Stomach (tissue), 9 donors: Measurements from ENCODE around the gene NUP43. TPM values are rescaled to one million over a fixed set of nuclear protein-coding genes. Genes with fewer than 3 reads are reported as not detected.
A peak's percentile ranks its signal among the peaks of the same experiment; 100 is the strongest.

ENCODE experiments used
- DNase-seq, 2 donors: peaks; one replicate each; pipeline versions ENCODE4 v3.0.0 to v3.0.0-alpha.2; 2013 to 2019
- H3K27ac ChIP-seq, 5 donors: fragments of 200-600 bp in 4 of 5; sonication (generic) in 4 of 5; one replicate each; pipeline ENCODE4 v1.5.1; 2013 to 2019; ENCODE audit warnings: mild to moderate bottlenecking in 1 of 5, moderate library complexity in 1 of 5
- H3K27me3 ChIP-seq, 3 donors: fragments of 200-600 bp; sonication (generic); one replicate each; pipeline ENCODE4 v1.5.1; 2017 to 2019; ENCODE audit warnings: mixed run types in 1 of 3
- H3K36me3 ChIP-seq, 4 donors: fragments of 200-600 bp; sonication (generic); 1 replicate in 3 of 4; 2 replicates in 1 of 4; pipeline ENCODE4 v1.5.1; 2016 to 2019
- H3K4me1 ChIP-seq, 4 donors: fragments of 200-600 bp; sonication (generic); one replicate each; pipeline ENCODE4 v1.5.1; 2016 to 2019
- H3K4me3 ChIP-seq, 4 donors: fragments of 200-600 bp; sonication (generic) in 3 of 4; one replicate each; pipeline ENCODE4 v1.5.1; 2016 to 2019; ENCODE audit warnings: mild to moderate bottlenecking in 1 of 4
- H3K9me3 ChIP-seq, 4 donors: fragments of 200-600 bp; sonication (generic); one replicate each; pipeline ENCODE4 v1.5.1; 2016 to 2019
- EP300 ChIP-seq: sonication (generic); formaldehyde crosslinking; IDR thresholded peaks from one replicate; pipeline ENCODE4 v1.6.1; 2017; ENCODE audit warnings: antibody characterized with exemption
- POLR2A ChIP-seq, 4 donors: fragments of 450-650 bp; IDR thresholded peaks; one replicate each; pipeline ENCODE4 v1.6.1; 2016; ENCODE audit warnings: antibody characterized with exemption in 4 of 4, control low read depth in 2 of 4, mild to moderate bottlenecking in 1 of 4, moderate library complexity in 1 of 4
- POLR2AphosphoS5 ChIP-seq, 3 donors: sonication (generic); formaldehyde crosslinking; IDR thresholded peaks; one replicate each; pipeline ENCODE4 v1.6.1; 2016; ENCODE audit warnings: antibody characterized with exemption in 3 of 3
- WGBS, 5 donors: extraction: QIAGEN DNeasy Blood & Tissue Kit in 3 of 5; methylation state at CpG; one replicate each; pipeline versions ENCODE4 v1.1.5 to v1.1.7; 2013 to 2018; 5-methylcytosine and 5-hydroxymethylcytosine counted together
- intact Hi-C: fragments of 100-400 bp; cut with DNase I; formaldehyde crosslinking; loops from one replicate; pipeline ENCODE4 v1.15.1; 2023; ENCODE audit warnings: low total_unique reads
- polyA plus RNA-seq, 3 donors: library from polyadenylated mRNA; stranded (reverse); fragments of 200-250 nt; gene quantifications; one replicate each; pipeline ENCODE4 v1.2.3, GENCODE V29; 2013
- total RNA-seq, 5 donors: library from RNA; depleted of rRNA; stranded (reverse); fragments of >200 nt; gene quantifications; one replicate each; pipeline versions ENCODE4 v1.1.0 to v1.2.3, GENCODE V29; 2014 to 2016
- TF ChIP-seq, protein P1 (sequence below), 7 experiments: fragments of 450-650 bp in 4 of 7; fragments of 200-600 bp in 3 of 7; sonication (generic) in 3 of 7; IDR thresholded peaks; one replicate each; pipeline ENCODE4 v1.5.1; 2016 to 2019; ENCODE audit warnings: antibody characterized with exemption in 7 of 7, control low read depth in 2 of 7, mild to moderate bottlenecking in 1 of 7
- donor health status: healthy with polysubstance abuse.
- donor health status: Bipolar disorder and iron deficiency.
- donor health status: healthy.

Gene NUP43
- total and polyA plus RNA-seq, 8 donors = 1.2 to 51.9 (median 17.7) TPM

DNA sequence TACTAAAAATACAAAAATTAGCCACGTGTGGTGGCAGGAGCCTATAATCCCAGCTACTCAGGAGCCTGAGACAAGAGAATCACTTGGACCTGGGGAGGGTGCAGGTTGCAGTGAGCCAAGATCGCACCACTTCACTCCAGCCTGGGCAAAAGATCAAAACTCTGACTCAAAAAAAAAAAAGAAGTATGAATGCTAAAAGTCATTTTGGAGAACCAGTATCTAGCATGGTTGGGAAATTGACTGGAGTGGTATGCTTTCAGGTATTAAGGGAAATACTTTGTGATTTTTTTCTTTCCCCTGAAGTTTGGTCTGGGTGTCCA, 33.3 kb upstream of the NUP43 start:
- H3K27me3 ChIP-seq = no peaks in the 10 kb centered on the region
- H3K36me3 ChIP-seq = peaks cover 10 to 73% (median 61%) of the 10 kb centered on the region in 4 donors
- no peak for TF ChIP-seq POLR2AphosphoS5 (IDR thresholded peaks at IDR 0.05)
- no peak for TF ChIP-seq EP300
- TF ChIP-seq, protein P1, sequence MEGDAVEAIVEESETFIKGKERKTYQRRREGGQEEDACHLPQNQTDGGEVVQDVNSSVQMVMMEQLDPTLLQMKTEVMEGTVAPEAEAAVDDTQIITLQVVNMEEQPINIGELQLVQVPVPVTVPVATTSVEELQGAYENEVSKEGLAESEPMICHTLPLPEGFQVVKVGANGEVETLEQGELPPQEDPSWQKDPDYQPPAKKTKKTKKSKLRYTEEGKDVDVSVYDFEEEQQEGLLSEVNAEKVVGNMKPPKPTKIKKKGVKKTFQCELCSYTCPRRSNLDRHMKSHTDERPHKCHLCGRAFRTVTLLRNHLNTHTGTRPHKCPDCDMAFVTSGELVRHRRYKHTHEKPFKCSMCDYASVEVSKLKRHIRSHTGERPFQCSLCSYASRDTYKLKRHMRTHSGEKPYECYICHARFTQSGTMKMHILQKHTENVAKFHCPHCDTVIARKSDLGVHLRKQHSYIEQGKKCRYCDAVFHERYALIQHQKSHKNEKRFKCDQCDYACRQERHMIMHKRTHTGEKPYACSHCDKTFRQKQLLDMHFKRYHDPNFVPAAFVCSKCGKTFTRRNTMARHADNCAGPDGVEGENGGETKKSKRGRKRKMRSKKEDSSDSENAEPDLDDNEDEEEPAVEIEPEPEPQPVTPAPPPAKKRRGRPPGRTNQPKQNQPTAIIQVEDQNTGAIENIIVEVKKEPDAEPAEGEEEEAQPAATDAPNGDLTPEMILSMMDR (IDR thresholded peaks at IDR 0.05) = no peak
- no peak for TF ChIP-seq POLR2A (IDR thresholded peaks at IDR 0.05)
- no peak overlapping the region for H3K27ac ChIP-seq
- H3K9me3 ChIP-seq = no peaks in the 10 kb centered on the region
- no peak overlapping the region for H3K4me3 ChIP-seq
- intact Hi-C loops = no loop called here
- no peaks in the 10 kb centered on the region for H3K4me1 ChIP-seq
- DNase-seq = no peak
- 35 to 84% (median 54%) methylated on average over 2 of the region's 2 CpGs for WGBS, 5 donors

DNA sequence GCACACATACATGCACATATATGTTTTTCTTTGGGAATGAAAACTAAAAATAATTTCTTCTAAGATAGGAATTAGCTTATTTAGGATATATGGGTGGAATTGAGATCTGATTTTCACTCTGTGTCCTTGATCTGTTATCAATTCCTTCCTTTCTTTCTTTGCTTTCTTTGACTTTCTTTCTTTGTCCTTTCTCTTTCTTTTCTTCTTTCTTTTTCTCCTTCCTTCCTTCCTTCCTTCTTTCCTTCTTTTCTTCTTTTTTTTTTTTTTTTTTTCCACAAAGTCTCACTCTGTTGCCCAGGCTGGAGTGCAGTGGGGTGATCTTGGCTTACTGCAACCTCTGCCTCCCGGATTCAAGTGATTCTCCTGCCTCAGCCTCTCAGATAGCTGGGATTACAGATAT, 31.3 kb upstream of the NUP43 start:
- 93 to 100% (median 95%) methylated on average over 1 of the region's 1 CpG for WGBS, 5 donors
- no peak for TF ChIP-seq POLR2A (IDR thresholded peaks at IDR 0.05)
- no peak for TF ChIP-seq EP300
- TF ChIP-seq POLR2AphosphoS5 (IDR thresholded peaks at IDR 0.05) = no peak
- TF ChIP-seq, protein P1 (IDR thresholded peaks at IDR 0.05) = no peak
- H3K27ac ChIP-seq = no peak overlapping the region
- H3K36me3 ChIP-seq = peaks cover 22 to 72% (median 62%) of the 10 kb centered on the region in 4 donors
- no peaks in the 10 kb centered on the region for H3K27me3 ChIP-seq
- H3K4me1 ChIP-seq = no peaks in the 10 kb centered on the region
- H3K9me3 ChIP-seq = no peaks in the 10 kb centered on the region
- intact Hi-C loops = no loop called here
- H3K4me3 ChIP-seq = no peak overlapping the region
- no peak for DNase-seq

DNA sequence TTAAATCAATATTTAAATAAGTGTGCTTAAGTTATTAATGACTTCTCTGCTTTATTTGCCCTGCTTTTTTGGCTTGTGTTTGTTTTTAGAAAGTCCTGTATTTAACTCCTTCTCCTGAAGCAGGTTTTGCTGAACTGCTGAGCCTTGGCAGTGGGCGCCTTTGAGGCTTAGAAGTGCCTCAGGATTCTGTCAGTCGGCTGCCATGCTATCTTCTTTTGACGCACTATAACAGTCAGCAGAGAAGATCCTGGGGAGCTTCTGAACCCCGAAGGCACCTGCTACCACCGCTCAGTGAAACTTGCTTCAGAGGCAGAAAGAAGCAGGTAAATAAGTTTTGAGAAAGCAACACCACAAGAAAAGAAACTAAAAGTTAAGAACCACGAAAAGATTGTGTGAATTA, 25.6 kb upstream of the NUP43 start:
- peak in 1 of 2 donors; percentile 6 for DNase-seq
- Histone ChIP-seq H3K4me1 (peaks cover 0 to 4% (median under 1%) of the 10 kb centered on the region in 4 donors), H3K36me3 (peaks cover 16 to 64% (median 62%) of the 10 kb centered on the region in 4 donors), H3K4me3 (no peak overlapping the region), H3K27me3 (no peaks in the 10 kb centered on the region), H3K27ac (no peak overlapping the region), H3K9me3 (no peaks in the 10 kb centered on the region)
- intact Hi-C loops = no loop called here
- no peak for TF ChIP-seq EP300
- TF ChIP-seq POLR2AphosphoS5 (IDR thresholded peaks at IDR 0.05) = no peak
- TF ChIP-seq POLR2A (IDR thresholded peaks at IDR 0.05) = no peak
- TF ChIP-seq, protein P1 (IDR thresholded peaks at IDR 0.05) = no peak
- WGBS, 5 donors = 29 to 70% (median 54%) methylated on average over 6 of the region's 6 CpGs

DNA sequence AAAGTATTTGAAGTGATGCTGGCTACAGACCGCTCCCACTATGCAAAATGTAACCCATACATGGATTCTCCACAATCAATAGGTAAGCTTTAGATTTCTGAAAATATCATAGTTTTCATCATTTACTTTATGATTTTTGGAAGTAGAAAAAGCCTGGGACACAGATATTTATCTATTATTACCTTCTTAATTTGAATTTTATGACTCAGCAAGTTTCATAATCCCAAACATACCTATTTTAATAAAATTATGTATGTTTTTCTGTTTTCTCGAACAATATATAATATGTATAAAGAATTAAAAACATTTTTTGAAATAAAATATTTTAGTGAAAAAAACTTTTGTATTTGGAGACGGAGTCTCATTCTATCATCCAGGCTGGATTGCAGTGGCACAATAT, 24.9 kb upstream of the NUP43 start:
- Histone ChIP-seq H3K27ac (peak overlapping the region in 1 of 5 donors; percentile 43), H3K36me3 (peaks cover 13 to 66% (median 62%) of the 10 kb centered on the region in 4 donors), H3K27me3 (no peaks in the 10 kb centered on the region), H3K4me3 (no peak overlapping the region), H3K9me3 (no peaks in the 10 kb centered on the region), H3K4me1 (peaks cover 0 to 10% (median 7%) of the 10 kb centered on the region in 4 donors)
- 96 to 99% (median 96%) methylated on average over 3 of the region's 3 CpGs for WGBS, 5 donors
- no peak for DNase-seq
- intact Hi-C loops = no loop called here
- no peak for TF ChIP-seq POLR2A (IDR thresholded peaks at IDR 0.05)
- TF ChIP-seq EP300 = no peak
- TF ChIP-seq, protein P1 (IDR thresholded peaks at IDR 0.05) = no peak
- no peak for TF ChIP-seq POLR2AphosphoS5 (IDR thresholded peaks at IDR 0.05)
